Tibial nerve (tissue), 4 donors: ENCODE measurements around the gene CUL4B. TPM values are rescaled to one million over a fixed set of nuclear protein-coding genes. Genes with fewer than 3 reads are reported as not detected.

Experiments used
- DNase-seq, 2 donors: peaks; one replicate each; pipeline ENCODE4 v3.0.0-alpha.2; 2019; ENCODE audit warnings: low spot score in 2 of 2
- H3K27ac ChIP-seq, 4 donors: fragments of 200-600 bp; sonication (generic) in 3 of 4; one replicate each; pipeline ENCODE4 v1.5.1; 2017 to 2019; ENCODE audit warnings: mild to moderate bottlenecking in 1 of 4
- H3K27me3 ChIP-seq, 2 donors: fragments of 200-600 bp; sonication (generic) in 1 of 2; one replicate each; pipeline versions ENCODE4 v1.5.1 to v1.6.0; 2017 to 2019
- H3K36me3 ChIP-seq, 3 donors: fragments of 200-600 bp; sonication (generic); one replicate each; pipeline ENCODE4 v1.5.1; 2018 to 2019
- H3K4me1 ChIP-seq, 4 donors: fragments of 200-600 bp; sonication (generic) in 3 of 4; one replicate each; pipeline ENCODE4 v1.5.1; 2017 to 2019
- H3K4me3 ChIP-seq, 4 donors: fragments of 200-600 bp; sonication (generic) in 3 of 4; one replicate each; pipeline ENCODE4 v1.5.1; 2017 to 2019; ENCODE audit warnings: mild to moderate bottlenecking in 1 of 4, moderate library complexity in 1 of 4
- H3K9me3 ChIP-seq, 4 donors: fragments of 200-600 bp; sonication (generic) in 3 of 4; one replicate each; pipeline ENCODE4 v1.5.1; 2017 to 2019
- EP300 ChIP-seq, 2 donors: sonication (generic); formaldehyde crosslinking; IDR thresholded peaks; one replicate each; pipeline ENCODE4 v1.6.1; 2017; ENCODE audit warnings: antibody characterized with exemption in 2 of 2, mild to moderate bottlenecking in 1 of 2
- POLR2A ChIP-seq, 2 donors: fragments of 450-650 bp; IDR thresholded peaks; one replicate each; pipeline ENCODE4 v1.6.1; 2017; ENCODE audit warnings: antibody characterized with exemption in 2 of 2, mild to moderate bottlenecking in 2 of 2, moderate library complexity in 2 of 2
- WGBS, 2 donors: methylation state at CpG; one replicate each; pipeline ENCODE4 v1.1.5; 2018; 5-methylcytosine and 5-hydroxymethylcytosine counted together
- total RNA-seq, 4 donors: library from RNA; depleted of rRNA; stranded (reverse); fragments of >200 nt; gene quantifications; one replicate each; pipeline ENCODE4 v1.1.0, GENCODE V29; 2016
- TF ChIP-seq, protein P1 (sequence below), 5 experiments: fragments of 200-600 bp in 3 of 5; fragments of 450-650 bp in 2 of 5; sonication (generic) in 3 of 5; IDR thresholded peaks; one replicate each; pipeline ENCODE4 v1.5.1; 2016 to 2019; ENCODE audit warnings: antibody characterized with exemption in 5 of 5, mild to moderate bottlenecking in 3 of 5, moderate library complexity in 2 of 5

CUL4B gene
- total RNA-seq, 4 donors from 2014 or later: 31.8 to 41.5 (median 34.8) TPM

DNA sequence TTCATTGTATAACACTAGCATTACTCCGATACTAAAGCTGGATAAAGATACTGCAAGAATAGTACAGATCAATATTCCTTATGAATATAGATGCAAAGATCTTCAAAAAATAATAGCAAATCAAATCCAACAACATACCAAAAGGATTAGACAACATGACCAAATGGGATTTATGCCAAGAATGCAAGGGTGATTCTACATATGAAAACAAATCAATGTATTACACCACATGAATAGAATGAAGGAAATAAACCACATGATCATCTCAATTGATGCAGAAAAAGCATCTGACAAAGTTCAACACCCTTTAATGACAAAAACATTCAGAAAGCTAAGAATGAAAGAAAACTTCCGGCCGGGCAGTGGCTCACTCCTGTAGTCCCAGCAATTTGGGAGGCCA is 42.8 kb downstream of the CUL4B start:
- H3K27ac ChIP-seq: no peak overlapping the region
- no peaks in the 10 kb centered on the region for H3K36me3 ChIP-seq

DNA sequence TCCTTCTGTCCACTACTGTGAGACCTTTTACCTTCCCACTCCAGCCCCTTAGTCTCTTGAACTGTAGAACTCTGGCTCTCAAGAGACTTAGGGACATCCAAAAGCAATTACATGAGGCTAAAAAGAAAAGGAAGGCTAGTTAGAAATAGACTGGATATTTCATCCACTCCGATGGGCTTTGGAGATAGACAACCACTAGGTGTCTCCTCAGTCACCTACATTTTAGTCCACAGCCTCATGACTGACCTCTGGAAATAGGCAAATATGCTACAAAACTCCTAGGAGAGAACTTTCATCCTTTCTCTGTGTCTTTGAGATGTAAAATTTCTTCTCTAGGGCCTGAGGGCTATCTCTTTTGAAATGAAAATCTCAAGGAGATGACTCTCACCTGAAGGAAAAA is 46.5 kb downstream of the CUL4B start:
- Histone ChIP-seq H3K36me3 (no peaks in the 10 kb centered on the region), H3K4me1 (peaks cover 0 to 3% (median 0%) of the 10 kb centered on the region in 4 donors), H3K9me3 (no peaks in the 10 kb centered on the region), H3K27ac (no peak overlapping the region), H3K4me3 (no peak overlapping the region), H3K27me3 (no peaks in the 10 kb centered on the region)
- no peak for DNase-seq
- 29 to 57% methylated on average over 1 of the region's 1 CpG for WGBS, 2 donors
- TF ChIP-seq POLR2A (IDR thresholded peaks at IDR 0.05) (no peak), EP300 (IDR thresholded peaks at IDR 0.05) (no peak)
- TF ChIP-seq, protein P1, sequence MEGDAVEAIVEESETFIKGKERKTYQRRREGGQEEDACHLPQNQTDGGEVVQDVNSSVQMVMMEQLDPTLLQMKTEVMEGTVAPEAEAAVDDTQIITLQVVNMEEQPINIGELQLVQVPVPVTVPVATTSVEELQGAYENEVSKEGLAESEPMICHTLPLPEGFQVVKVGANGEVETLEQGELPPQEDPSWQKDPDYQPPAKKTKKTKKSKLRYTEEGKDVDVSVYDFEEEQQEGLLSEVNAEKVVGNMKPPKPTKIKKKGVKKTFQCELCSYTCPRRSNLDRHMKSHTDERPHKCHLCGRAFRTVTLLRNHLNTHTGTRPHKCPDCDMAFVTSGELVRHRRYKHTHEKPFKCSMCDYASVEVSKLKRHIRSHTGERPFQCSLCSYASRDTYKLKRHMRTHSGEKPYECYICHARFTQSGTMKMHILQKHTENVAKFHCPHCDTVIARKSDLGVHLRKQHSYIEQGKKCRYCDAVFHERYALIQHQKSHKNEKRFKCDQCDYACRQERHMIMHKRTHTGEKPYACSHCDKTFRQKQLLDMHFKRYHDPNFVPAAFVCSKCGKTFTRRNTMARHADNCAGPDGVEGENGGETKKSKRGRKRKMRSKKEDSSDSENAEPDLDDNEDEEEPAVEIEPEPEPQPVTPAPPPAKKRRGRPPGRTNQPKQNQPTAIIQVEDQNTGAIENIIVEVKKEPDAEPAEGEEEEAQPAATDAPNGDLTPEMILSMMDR (IDR thresholded peaks at IDR 0.05): peak in 1 of 5 experiments; percentile 17

More for the DNA sequence above, 42.8 kb downstream of the CUL4B start:
- TF ChIP-seq EP300 (IDR thresholded peaks at IDR 0.05) (no peak), POLR2A (IDR thresholded peaks at IDR 0.05) (no peak)
- TF ChIP-seq, protein P1 (IDR thresholded peaks at IDR 0.05): no peak
- DNase-seq: no peak
- Histone ChIP-seq H3K9me3 (no peaks in the 10 kb centered on the region), H3K4me1 (peaks cover 0 to 3% (median 0%) of the 10 kb centered on the region in 4 donors), H3K27me3 (no peaks in the 10 kb centered on the region), H3K4me3 (no peak overlapping the region)
- 22 to 57% methylated on average over 3 of the region's 3 CpGs for WGBS, 2 donors

DNA sequence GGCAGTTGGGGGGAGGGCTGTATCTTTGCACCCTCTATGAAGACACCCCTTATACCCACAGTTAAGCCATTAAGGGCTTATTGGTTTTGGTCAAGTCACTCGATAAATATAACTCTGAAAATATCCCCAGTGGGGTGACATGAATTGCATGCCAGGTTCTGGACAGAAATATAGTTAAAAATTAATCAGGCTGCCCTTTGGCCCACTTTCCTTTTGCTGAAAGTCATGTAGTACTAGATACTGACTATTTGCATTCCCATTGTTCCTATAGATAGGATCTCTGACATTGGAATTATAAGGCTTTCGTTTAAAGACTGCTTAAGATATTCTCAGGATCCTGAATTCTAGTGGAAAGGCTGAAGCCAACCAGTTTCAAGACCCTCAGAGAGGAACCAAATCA is 48.1 kb downstream of the CUL4B start:
- Histone ChIP-seq H3K36me3 (no peaks in the 10 kb centered on the region), H3K27ac (no peak overlapping the region), H3K27me3 (no peaks in the 10 kb centered on the region), H3K4me3 (no peak overlapping the region), H3K4me1 (no peaks in the 10 kb centered on the region), H3K9me3 (no peaks in the 10 kb centered on the region)
- WGBS, 2 donors: 80 to 81% methylated on average over 1 to 2 of the region's 2 CpGs
- no peak for DNase-seq
- TF ChIP-seq, protein P1 (IDR thresholded peaks at IDR 0.05): no peak
- TF ChIP-seq EP300 (IDR thresholded peaks at IDR 0.05): no peak
- no peak for TF ChIP-seq POLR2A (IDR thresholded peaks at IDR 0.05)

DNA sequence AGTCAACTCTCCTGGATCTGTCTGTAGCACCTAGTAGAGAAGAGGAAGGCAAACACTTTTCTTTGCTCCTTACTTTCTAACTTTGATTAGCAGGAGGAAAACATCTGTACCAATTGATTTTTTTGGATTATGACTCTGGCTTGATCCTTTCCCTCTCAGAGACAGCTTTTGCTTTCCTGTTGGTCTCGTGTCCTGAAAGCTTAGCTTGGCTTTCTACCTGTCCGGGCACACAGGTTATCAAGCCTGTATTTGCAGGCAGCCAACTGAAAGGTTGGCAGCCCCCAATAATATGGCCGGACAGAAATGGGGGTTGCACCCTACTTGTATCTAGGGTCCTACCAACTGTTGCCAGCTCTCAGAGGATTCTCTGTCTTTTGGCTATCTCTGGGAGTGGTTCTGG is 48.5 kb downstream of the CUL4B start:
- TF ChIP-seq EP300 (IDR thresholded peaks at IDR 0.05) (no peak), POLR2A (IDR thresholded peaks at IDR 0.05) (no peak)
- TF ChIP-seq, protein P1 (IDR thresholded peaks at IDR 0.05): no peak
- H3K4me3 ChIP-seq: no peak overlapping the region
- no peaks in the 10 kb centered on the region for H3K9me3 ChIP-seq
- H3K4me1 ChIP-seq: no peaks in the 10 kb centered on the region
- no peaks in the 10 kb centered on the region for H3K27me3 ChIP-seq
- 76% methylated on average over 3 of the region's 3 CpGs; no CpG with 5 or more reads in 1 of the 2 donors for WGBS, 2 donors
- no peak overlapping the region for H3K27ac ChIP-seq
- no peak for DNase-seq
- no peaks in the 10 kb centered on the region for H3K36me3 ChIP-seq

DNA sequence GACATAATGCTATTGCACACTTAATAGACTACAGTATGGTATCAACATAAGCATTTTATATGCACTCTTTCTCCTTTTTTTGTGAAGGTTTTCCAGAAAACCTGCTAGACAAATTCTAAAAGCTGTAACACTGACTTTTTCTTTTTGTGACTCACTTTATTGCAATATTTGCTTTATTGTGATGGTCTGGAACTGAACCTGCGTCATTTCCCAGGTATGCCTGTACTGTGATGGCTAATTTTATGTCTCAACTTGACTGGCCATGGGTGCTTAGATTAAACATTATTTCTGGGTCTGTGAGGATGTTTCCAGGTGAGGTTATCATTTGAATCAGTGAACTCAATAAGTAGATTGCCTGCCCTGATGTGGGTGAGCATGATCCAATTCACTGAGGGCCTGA is 56.2 kb downstream of the CUL4B start:
- H3K27ac ChIP-seq: no peak overlapping the region
- H3K9me3 ChIP-seq: no peaks in the 10 kb centered on the region
- no peak overlapping the region for H3K4me3 ChIP-seq
- DNase-seq: no peak
- 82 to 100% methylated on average over 1 of the region's 1 CpG for WGBS, 2 donors
- H3K4me1 ChIP-seq: no peaks in the 10 kb centered on the region
- no peaks in the 10 kb centered on the region for H3K36me3 ChIP-seq
- TF ChIP-seq, protein P1 (IDR thresholded peaks at IDR 0.05): no peak
- TF ChIP-seq POLR2A (IDR thresholded peaks at IDR 0.05) (no peak), EP300 (IDR thresholded peaks at IDR 0.05) (no peak)
- no peaks in the 10 kb centered on the region for H3K27me3 ChIP-seq
